ENCODE measurements around the gene CAMK2G. TPM values are rescaled to one million over a fixed set of nuclear protein-coding genes. Genes with fewer than 3 reads are reported as not detected.

The CAMK2G gene
- total RNA-seq, 2 donors from 2014 or later, result 41.9 to 47.8 TPM

DNA sequence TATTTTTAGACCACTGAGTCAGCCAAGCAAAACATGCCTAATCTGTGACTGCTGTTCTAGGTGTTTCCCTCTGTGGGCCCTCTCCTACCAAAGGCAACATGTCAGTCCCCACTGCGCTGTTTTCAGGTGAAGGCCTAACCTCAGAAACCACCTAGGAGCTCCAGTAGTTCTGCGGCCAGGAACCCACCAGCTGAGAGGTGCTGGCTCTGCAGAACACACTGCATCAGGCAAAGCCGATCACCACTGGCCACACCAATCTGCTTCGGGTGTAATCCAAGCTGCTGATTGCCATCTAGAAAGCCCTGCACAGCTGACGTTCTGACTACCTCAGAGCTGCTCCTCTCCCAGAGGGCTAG lies 14.9 kb downstream of the CAMK2G start:
- intact Hi-C loops (cut with DNase I), result no loop called here
- H3K9me3 ChIP-seq, result no peaks in the 10 kb centered on the region
- no peak overlapping the region for H3K4me3 ChIP-seq
- WGBS, result 89% methylated on average over 5 of the region's 5 CpGs
- H3K36me3 ChIP-seq, result no peaks in the 10 kb centered on the region
- H3K4me1 ChIP-seq (replicated peaks), result no peaks in the 10 kb centered on the region
- TF ChIP-seq POLR2AphosphoS5 (IDR thresholded peaks at IDR 0.05) (no peak), CTCF (IDR thresholded peaks at IDR 0.05) (no peak), POLR2A (IDR thresholded peaks at IDR 0.05) (no peak)
- no peaks in the 10 kb centered on the region for H3K27me3 ChIP-seq (replicated peaks; ENCODE audit: insufficient read depth)
- DNase-seq (ENCODE audit: low spot score), result no peak
- H3K27ac ChIP-seq, result no peak overlapping the region

DNA sequence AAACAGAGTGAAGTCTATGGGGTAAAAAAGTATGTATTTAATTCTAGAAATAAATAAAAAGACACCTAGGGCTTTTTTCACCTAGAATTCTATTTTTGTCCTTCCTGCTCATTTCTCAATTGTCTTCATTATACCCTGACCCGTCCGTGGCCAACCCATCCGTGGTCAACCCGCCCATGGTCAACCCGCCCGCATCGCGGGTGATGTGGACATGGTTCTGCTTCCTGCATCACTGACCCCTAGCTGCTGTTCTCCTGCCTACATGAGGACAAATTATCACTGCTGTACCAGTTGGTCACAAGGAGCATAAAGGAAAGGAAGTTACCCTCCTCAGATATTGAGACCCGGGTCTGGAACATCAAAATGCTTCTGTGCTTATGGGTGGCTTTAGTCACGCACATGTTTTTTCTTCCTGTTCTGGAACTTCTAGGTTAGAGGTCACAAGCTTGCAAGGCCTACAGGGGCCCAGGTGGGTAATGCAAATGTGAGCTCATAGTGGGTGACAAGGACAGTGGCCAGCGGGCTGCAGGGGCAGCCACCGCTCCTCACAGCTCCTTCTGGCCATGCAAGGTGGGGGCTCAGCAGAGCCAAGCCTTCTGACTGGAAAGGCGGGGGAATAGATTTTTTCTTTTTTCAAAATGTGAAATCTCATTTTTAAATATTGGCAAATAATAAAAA lies 15.5 kb downstream of the CAMK2G start:
- no peak overlapping the region for H3K27ac ChIP-seq
- 84% methylated on average over 13 of the region's 13 CpGs for WGBS
- H3K4me1 ChIP-seq (replicated peaks), result no peaks in the 10 kb centered on the region
- H3K27me3 ChIP-seq (replicated peaks; ENCODE audit: insufficient read depth), result no peaks in the 10 kb centered on the region
- no peaks in the 10 kb centered on the region for H3K9me3 ChIP-seq
- intact Hi-C loops (cut with DNase I), result no loop called here
- no peak for TF ChIP-seq CTCF (IDR thresholded peaks at IDR 0.05)
- TF ChIP-seq POLR2AphosphoS5 (IDR thresholded peaks at IDR 0.05), result no peak
- no peak for TF ChIP-seq POLR2A (IDR thresholded peaks at IDR 0.05)
- H3K36me3 ChIP-seq, result no peaks in the 10 kb centered on the region
- H3K4me3 ChIP-seq, result no peak overlapping the region
- no peak for DNase-seq (ENCODE audit: low spot score)

DNA sequence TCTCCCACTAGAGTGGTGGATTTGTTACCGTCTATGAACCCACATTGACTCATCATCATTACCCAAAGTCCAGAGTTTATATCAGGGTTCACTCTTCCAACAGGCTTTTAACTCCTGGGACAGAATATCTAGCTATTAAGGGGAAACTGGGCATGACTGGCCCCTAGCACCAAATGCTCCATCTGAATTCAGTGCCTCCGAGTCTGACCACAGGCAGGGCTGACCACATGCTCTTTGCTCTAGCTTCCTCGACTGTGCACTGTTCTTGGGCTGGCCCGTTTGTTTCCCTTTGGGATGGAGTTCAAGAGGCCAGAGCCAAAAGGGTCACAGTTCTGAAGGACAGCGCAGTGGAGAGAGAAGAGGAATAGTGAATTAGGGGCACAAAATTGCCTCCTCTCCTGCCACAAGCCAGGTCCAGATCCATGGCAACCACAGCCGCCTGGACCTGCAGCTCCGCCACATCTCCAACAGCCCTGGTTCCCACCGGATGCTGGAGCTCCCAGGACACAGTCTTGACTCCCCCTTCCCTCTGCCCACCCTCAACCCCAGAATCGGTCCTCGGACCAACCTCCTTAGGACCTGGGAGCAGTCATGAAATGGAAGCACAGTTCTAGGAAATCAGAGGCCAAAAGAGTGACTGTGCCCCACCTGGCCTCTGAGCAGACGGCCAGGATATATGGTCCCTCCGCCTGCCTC lies 16.2 kb downstream of the CAMK2G start:
- intact Hi-C loops (cut with DNase I), result no loop called here
- no peaks in the 10 kb centered on the region for H3K9me3 ChIP-seq
- TF ChIP-seq CTCF (IDR thresholded peaks at IDR 0.05), result no peak
- no peak for TF ChIP-seq POLR2A (IDR thresholded peaks at IDR 0.05)
- no peak for TF ChIP-seq POLR2AphosphoS5 (IDR thresholded peaks at IDR 0.05)
- H3K36me3 ChIP-seq, result no peaks in the 10 kb centered on the region
- 80% methylated on average over 12 of the region's 12 CpGs for WGBS
- H3K4me1 ChIP-seq (replicated peaks), result no peaks in the 10 kb centered on the region
- H3K27ac ChIP-seq, result no peak overlapping the region
- no peaks in the 10 kb centered on the region for H3K27me3 ChIP-seq (replicated peaks; ENCODE audit: insufficient read depth)
- DNase-seq (ENCODE audit: low spot score), result no peak
- H3K4me3 ChIP-seq, result no peak overlapping the region

GRCh38 chr10:73857446-73857845 lies 16.9 kb downstream of the CAMK2G start:
- no peaks in the 10 kb centered on the region for H3K36me3 ChIP-seq
- H3K27me3 ChIP-seq (replicated peaks; ENCODE audit: insufficient read depth), result no peaks in the 10 kb centered on the region
- TF ChIP-seq POLR2AphosphoS5 (IDR thresholded peaks at IDR 0.05) (no peak), CTCF (IDR thresholded peaks at IDR 0.05) (no peak)
- intact Hi-C loops (cut with DNase I), result no loop called here
- no peaks in the 10 kb centered on the region for H3K4me1 ChIP-seq (replicated peaks)
- H3K9me3 ChIP-seq, result no peaks in the 10 kb centered on the region
- no peak overlapping the region for H3K27ac ChIP-seq
- DNase-seq (ENCODE audit: low spot score), result no peak
- H3K4me3 ChIP-seq, result no peak overlapping the region
- WGBS, result 57% methylated on average over 10 of the region's 10 CpGs

DNA sequence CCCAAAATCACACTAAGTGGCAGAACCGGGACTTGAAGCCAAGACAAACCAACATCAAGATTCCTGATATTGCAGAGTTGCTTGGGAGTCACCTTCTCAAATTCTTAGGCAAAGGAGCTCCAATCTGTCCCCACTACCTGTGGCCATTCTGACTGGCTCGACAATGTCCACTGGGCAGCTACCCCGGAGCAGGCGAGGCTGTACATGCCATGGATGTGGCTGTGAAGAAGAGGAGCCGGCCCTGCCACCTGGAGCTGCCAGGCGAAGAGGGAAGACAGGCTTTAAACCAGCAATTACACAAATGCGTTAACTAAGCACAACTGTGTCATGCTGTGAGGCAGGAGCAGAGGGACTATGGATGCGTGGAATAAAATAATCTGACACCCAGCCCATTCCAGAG lies 18.1 kb downstream of the CAMK2G start:
- H3K27ac ChIP-seq, result no peak overlapping the region
- intact Hi-C loops (cut with DNase I), result no loop called here
- no peaks in the 10 kb centered on the region for H3K36me3 ChIP-seq
- H3K9me3 ChIP-seq, result no peaks in the 10 kb centered on the region
- no peak for DNase-seq (ENCODE audit: low spot score)
- no peaks in the 10 kb centered on the region for H3K27me3 ChIP-seq (replicated peaks; ENCODE audit: insufficient read depth)
- WGBS, result 83% methylated on average over 8 of the region's 8 CpGs
- no peaks in the 10 kb centered on the region for H3K4me1 ChIP-seq (replicated peaks)
- H3K4me3 ChIP-seq, result no peak overlapping the region
- no peak for TF ChIP-seq POLR2AphosphoS5 (IDR thresholded peaks at IDR 0.05)
- TF ChIP-seq CTCF (IDR thresholded peaks at IDR 0.05), result no peak
- TF ChIP-seq POLR2A (IDR thresholded peaks at IDR 0.05), result no peak
